Thyroid gland (tissue), 4 donors: ENCODE measurements around the gene EML4. TPM values are rescaled to one million over a fixed set of nuclear protein-coding genes. Genes with fewer than 3 reads are reported as not detected.

Source experiments
- DNase-seq, 2 donors: peaks; one replicate each; pipeline ENCODE4 v3.0.0-alpha.2; 2019
- H3K27ac ChIP-seq, 3 donors: fragments of 200-600 bp; sonication (generic); 1 replicate in 2 of 3; 2 replicates in 1 of 3; pipeline ENCODE4 v1.5.1; 2016 to 2019; ENCODE audit warnings: mild to moderate bottlenecking in 1 of 3, moderate library complexity in 1 of 3
- H3K27me3 ChIP-seq: fragments of 200-600 bp; sonication (generic); one replicate; pipeline ENCODE4 v1.5.1; 2019
- H3K36me3 ChIP-seq, 2 donors: fragments of 200-600 bp; sonication (generic); one replicate each; pipeline ENCODE4 v1.5.1; 2016 to 2019
- H3K4me1 ChIP-seq, 2 donors: fragments of 200-600 bp; sonication (generic); one replicate each; pipeline ENCODE4 v1.5.1; 2017 to 2019
- H3K4me3 ChIP-seq, 3 donors: fragments of 200-600 bp; sonication (generic); replicated peaks in 1 of 3; 1 replicate in 2 of 3; 2 replicates in 1 of 3; pipeline ENCODE4 v1.5.1; 2016; ENCODE audit warnings: mild to moderate bottlenecking in 1 of 3
- H3K9me3 ChIP-seq: fragments of 200-600 bp; sonication (generic); one replicate; pipeline ENCODE4 v1.5.1; 2017
- CTCF ChIP-seq, 6 experiments: fragments of 200-600 bp in 3 of 6; fragments of 450-650 bp in 3 of 6; sonication (generic) in 3 of 6; IDR thresholded peaks; one replicate each; pipeline ENCODE4 v1.5.1; 2016 to 2019; ENCODE audit warnings: antibody characterized with exemption in 6 of 6, mild to moderate bottlenecking in 2 of 6, inconsistent platforms in 1 of 6, moderate library complexity in 1 of 6
- POLR2A ChIP-seq, 2 donors: fragments of 450-650 bp; IDR thresholded peaks; one replicate each; pipeline ENCODE4 v1.6.1; 2017; ENCODE audit warnings: antibody characterized with exemption in 2 of 2, mild to moderate bottlenecking in 2 of 2, moderate library complexity in 1 of 2
- WGBS, 2 donors: methylation state at CpG; one replicate each; pipeline ENCODE4 v1.1.5; 2017; 5-methylcytosine and 5-hydroxymethylcytosine counted together
- intact Hi-C: fragments of 100-400 bp; cut with DNase I; formaldehyde crosslinking; loops from one replicate; pipeline ENCODE4 v1.15.1; 2023
- total RNA-seq, 4 donors: library from RNA; depleted of rRNA; stranded (reverse); fragments of >200 nt; gene quantifications; one replicate each; pipeline ENCODE4 v1.2.3, GENCODE V29; 2016

Gene EML4
- total RNA-seq, 4 donors from 2014 or later = 52.5 to 67.2 (median 64.7) TPM

DNA sequence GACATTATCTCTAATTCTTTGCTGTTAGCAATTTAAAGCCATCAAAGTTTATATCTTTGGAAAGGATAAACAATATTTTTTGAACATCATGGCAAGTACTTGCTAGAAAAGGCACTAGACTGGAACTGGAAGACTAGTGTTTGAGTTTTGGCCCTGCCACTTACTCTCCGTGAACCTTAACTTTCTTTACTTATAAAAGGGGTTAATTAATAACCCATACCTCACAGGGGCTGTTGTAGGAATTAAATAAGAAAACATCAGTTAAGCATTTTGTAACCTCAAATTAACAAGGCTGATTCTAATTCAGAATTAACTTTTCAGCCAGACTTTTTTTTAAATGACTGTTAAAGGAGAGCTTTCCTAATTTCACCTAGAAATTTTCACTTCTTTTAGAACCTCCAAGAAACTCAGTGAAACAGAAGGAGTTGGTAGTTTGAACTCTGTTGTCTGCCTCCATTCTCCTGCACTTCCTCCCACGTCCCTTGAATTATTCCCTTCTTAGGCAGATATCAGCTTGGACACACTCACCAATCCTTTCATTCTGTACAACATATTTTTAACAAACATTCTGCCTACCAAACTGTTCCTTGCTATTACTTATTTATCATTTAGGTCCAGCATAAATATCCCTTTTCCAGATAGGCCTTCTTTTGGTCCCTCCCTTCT lies 112.4 kb downstream of the EML4 start:
- H3K4me1 ChIP-seq = no peaks in the 10 kb centered on the region
- H3K27me3 ChIP-seq = no peaks in the 10 kb centered on the region
- H3K36me3 ChIP-seq = peaks cover 0 to 3% of the 10 kb centered on the region in 2 donors
- WGBS, 2 donors = 92 to 93% methylated on average over 2 of the region's 2 CpGs
- no peak overlapping the region for H3K27ac ChIP-seq
- TF ChIP-seq CTCF (IDR thresholded peaks at IDR 0.05) (no peak), POLR2A (IDR thresholded peaks at IDR 0.05) (no peak)
- H3K4me3 ChIP-seq = no peak overlapping the region
- no peaks in the 10 kb centered on the region for H3K9me3 ChIP-seq
- intact Hi-C loops = no loop called here
- DNase-seq = no peak

- Histone ChIP-seq H3K4me3 (no peak overlapping the region), H3K4me1 (no peaks in the 10 kb centered on the region), H3K27me3 (no peaks in the 10 kb centered on the region), H3K9me3 (no peaks in the 10 kb centered on the region), H3K36me3 (peaks cover 0 to 3% of the 10 kb centered on the region in 2 donors), H3K27ac (no peak overlapping the region)
- DNase-seq = no peak
- intact Hi-C loops = no loop called here
- 96 to 97% methylated on average over 6 of the region's 6 CpGs for WGBS, 2 donors
- TF ChIP-seq CTCF (IDR thresholded peaks at IDR 0.05) = no peak
- TF ChIP-seq POLR2A (IDR thresholded peaks at IDR 0.05) = no peak
Observed at GRCh38 chr2:42284019-42284418, 114.9 kb downstream of the EML4 start.

DNA sequence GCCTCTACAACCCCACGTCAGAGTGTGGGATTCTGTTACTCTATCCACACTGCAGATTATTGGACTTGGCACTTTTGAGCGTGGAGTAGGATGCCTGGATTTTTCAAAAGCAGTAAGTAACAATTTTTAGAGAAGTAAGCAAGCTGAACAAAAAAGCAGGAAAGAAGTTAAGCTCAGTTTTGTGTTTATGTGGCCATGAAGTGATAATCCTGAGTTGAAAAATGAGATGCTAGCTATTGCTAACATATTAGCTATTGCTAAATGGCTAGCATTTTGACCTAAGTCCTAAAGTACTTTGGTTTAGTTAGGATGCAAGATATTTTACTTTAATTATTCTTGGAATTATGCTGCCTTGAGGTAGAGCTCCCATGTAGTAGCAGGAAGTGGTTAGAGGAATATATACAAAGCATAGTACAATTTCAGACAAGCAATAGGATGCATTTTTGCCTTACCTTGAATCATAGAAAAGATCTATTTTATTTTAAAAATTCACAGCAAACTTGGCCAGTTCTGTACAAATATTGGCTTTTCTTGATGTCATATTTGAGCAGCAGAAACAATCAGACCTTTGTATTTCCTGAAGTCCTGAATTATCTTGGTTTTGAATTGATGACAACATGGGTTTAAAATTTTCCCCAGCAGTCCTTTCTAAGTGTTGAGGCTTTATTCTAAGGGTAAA lies 117.3 kb downstream of the EML4 start:
- TF ChIP-seq CTCF (IDR thresholded peaks at IDR 0.05) (no peak), POLR2A (IDR thresholded peaks at IDR 0.05) (no peak)
- Histone ChIP-seq H3K4me3 (no peak overlapping the region), H3K27me3 (no peaks in the 10 kb centered on the region), H3K36me3 (no peaks in the 10 kb centered on the region), H3K9me3 (no peaks in the 10 kb centered on the region), H3K27ac (no peak overlapping the region), H3K4me1 (no peaks in the 10 kb centered on the region)
- WGBS, 2 donors = 97% methylated on average over 2 of the region's 2 CpGs
- DNase-seq = no peak
- intact Hi-C loops = no loop called here

DNA sequence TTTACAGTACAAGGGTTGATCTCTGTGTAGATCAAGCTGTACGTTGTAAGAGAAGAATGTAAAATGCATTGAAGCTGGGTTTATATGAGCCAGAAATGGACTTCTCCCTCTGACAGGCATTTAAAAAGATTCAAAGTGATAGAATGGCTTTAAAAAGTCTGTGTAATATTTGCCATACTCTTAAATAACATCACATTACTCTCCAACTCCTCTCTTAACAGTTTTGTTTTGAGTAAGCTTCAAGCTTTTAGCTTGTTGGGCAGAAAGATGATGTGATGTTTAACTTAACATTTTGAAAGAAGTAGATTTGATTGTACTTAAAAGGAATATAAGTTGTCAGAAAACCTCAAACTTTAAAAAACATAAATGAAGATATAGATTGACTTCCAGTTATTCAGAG lies 119.7 kb downstream of the EML4 start:
- WGBS, 2 donors = 88 to 98% methylated on average over 1 of the region's 1 CpG
- Histone ChIP-seq H3K36me3 (peaks cover 0 to 4% of the 10 kb centered on the region in 2 donors), H3K27ac (no peak overlapping the region), H3K4me1 (no peaks in the 10 kb centered on the region), H3K9me3 (no peaks in the 10 kb centered on the region), H3K4me3 (no peak overlapping the region), H3K27me3 (no peaks in the 10 kb centered on the region)
- no peak for DNase-seq
- no peak for TF ChIP-seq CTCF (IDR thresholded peaks at IDR 0.05)
- TF ChIP-seq POLR2A (IDR thresholded peaks at IDR 0.05) = no peak
- intact Hi-C loops = no loop called here

DNA sequence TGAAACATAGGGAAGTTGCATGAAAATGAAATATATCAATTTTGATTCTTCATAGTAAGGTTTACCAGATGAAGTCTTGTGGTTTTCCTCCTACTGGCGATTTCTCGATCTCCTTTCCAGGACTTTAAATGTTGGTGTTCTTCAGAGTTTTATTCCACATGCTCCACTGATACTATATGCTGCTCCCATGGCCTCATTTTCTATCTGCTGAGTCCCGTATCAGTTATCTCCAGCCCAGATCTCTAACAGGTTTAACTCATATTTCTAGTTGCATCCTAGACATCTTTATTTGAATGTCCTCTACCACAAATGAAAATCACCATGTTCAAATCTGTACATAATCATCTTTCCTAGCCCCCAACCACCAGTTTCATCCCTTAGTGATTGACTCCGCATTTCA lies 120.1 kb downstream of the EML4 start:
- intact Hi-C loops = no loop called here
- H3K36me3 ChIP-seq = peaks cover 0 to 4% of the 10 kb centered on the region in 2 donors
- WGBS, 2 donors = 88 to 95% methylated on average over 4 of the region's 4 CpGs

More for the DNA sequence above, 120.1 kb downstream of the EML4 start:
- TF ChIP-seq POLR2A (IDR thresholded peaks at IDR 0.05) (no peak), CTCF (IDR thresholded peaks at IDR 0.05) (no peak)
- H3K4me3 ChIP-seq = no peak overlapping the region
- no peak for DNase-seq
- no peaks in the 10 kb centered on the region for H3K27me3 ChIP-seq
- H3K4me1 ChIP-seq = no peaks in the 10 kb centered on the region
- no peak overlapping the region for H3K27ac ChIP-seq
- no peaks in the 10 kb centered on the region for H3K9me3 ChIP-seq
